Measurements from ENCODE around the gene DST. TPM values are rescaled to one million over a fixed set of nuclear protein-coding genes. Genes with fewer than 3 reads are reported as not detected.

Gene DST
- total and polyA plus RNA-seq, 2 of the 8 experiments (the other 6 are each of a cell fraction or from before 2014, with no cell fraction given) = 49.4 to 116 TPM

- TF ChIP-seq CHD7 (IDR thresholded peaks at IDR 0.05; ENCODE audit: insufficient replicate concordance, low read length) (no peak), RAD21 (IDR thresholded peaks at IDR 0.05 in 1 of 2, conservative IDR thresholded peaks at IDR 0.05 in 1 of 2; ENCODE audit: low read depth in 2 of 2, low read length in 2 of 2) (no peak)
Observed at GRCh38 chr6:56478202-56478601, 164.5 kb downstream of the DST start (continued).
